HL-60 (cell line): ENCODE measurements around the gene PLEKHA8.

Experiments
- DNase-seq, 2 experiments: peaks; one replicate each; pipeline ENCODE4 v3.0.0-alpha.2; 2010 to 2020; ENCODE audit warnings: low read depth in 1 of 2, low spot score in 1 of 2
- H3K27ac ChIP-seq: fragments of 250-450 bp; sonication (Bioruptor Pico); replicated peaks from 2 replicates; pipeline ENCODE4 v1.5.1; 2020; ENCODE audit warnings: mild to moderate bottlenecking, moderate library complexity
- H3K27me3 ChIP-seq: fragments of 250-450 bp; sonication (Bioruptor Pico); 2 replicates; pipeline ENCODE4 v1.5.1; 2021; ENCODE audit warnings: mild to moderate bottlenecking, moderate library complexity; ENCODE audit not compliant: insufficient read depth, poor library complexity, severe bottlenecking
- H3K4me3 ChIP-seq: replicated peaks from 2 replicates; pipeline ENCODE4 v1.5.1; 2011; ENCODE audit warnings: mild to moderate bottlenecking, control low read depth, low read length; ENCODE audit not compliant: insufficient read depth
- GABPA ChIP-seq: IDR thresholded peaks from 2 replicates; pipeline ENCODE4 v1.6.1; 2012; ENCODE audit warnings: low read depth
- POLR2AphosphoS5 ChIP-seq: IDR thresholded peaks from 2 replicates; pipeline ENCODE4 v1.6.1; 2012; ENCODE audit warnings: low read depth
- REST ChIP-seq: IDR thresholded peaks from 2 replicates; pipeline ENCODE4 v1.6.1; 2012; ENCODE audit warnings: low read depth; ENCODE audit not compliant: insufficient replicate concordance
- SPI1 ChIP-seq: IDR thresholded peaks from 2 replicates; pipeline ENCODE4 v1.6.1; 2012; ENCODE audit warnings: low read depth, mild to moderate bottlenecking, borderline replicate concordance
- TF ChIP-seq, protein P1 (sequence below): IDR thresholded peaks from one replicate; pipeline ENCODE4 v1.5.1; 2011; ENCODE audit warnings: low read length, control low read depth, inconsistent platforms; ENCODE audit not compliant: insufficient read depth

PLEKHA8 gene

GRCh38 chr7:30032310-30033125 lies 4.3 kb downstream of the PLEKHA8 start:
- no peak overlapping the region for H3K27ac ChIP-seq

DNA sequence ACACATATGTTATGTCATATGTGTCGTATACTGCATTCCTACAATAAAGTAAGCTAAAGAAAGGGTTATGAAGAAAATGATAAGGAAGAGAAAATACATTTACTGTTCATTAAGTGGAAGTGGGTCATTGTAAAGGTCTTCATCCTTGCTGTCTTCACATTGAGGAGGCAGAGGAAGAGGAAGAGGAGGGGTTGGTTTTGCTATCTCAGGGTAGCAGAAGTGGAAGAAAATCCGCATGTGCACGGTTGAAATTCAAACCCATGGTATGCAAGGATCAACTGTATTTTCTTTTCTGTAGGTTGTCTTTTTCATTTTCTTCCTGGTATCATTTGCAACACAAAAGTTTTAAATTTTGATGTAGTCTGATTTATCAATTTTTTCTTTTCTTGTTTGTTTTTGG lies 6.3 kb downstream of the PLEKHA8 start:
- Histone ChIP-seq H3K4me3 (no peak overlapping the region), H3K27me3 (no peaks in the 10 kb centered on the region), H3K27ac (no peak overlapping the region)
- no peak for DNase-seq
- TF ChIP-seq SPI1 (no peak), POLR2AphosphoS5 (no peak)
- TF ChIP-seq, protein P1, sequence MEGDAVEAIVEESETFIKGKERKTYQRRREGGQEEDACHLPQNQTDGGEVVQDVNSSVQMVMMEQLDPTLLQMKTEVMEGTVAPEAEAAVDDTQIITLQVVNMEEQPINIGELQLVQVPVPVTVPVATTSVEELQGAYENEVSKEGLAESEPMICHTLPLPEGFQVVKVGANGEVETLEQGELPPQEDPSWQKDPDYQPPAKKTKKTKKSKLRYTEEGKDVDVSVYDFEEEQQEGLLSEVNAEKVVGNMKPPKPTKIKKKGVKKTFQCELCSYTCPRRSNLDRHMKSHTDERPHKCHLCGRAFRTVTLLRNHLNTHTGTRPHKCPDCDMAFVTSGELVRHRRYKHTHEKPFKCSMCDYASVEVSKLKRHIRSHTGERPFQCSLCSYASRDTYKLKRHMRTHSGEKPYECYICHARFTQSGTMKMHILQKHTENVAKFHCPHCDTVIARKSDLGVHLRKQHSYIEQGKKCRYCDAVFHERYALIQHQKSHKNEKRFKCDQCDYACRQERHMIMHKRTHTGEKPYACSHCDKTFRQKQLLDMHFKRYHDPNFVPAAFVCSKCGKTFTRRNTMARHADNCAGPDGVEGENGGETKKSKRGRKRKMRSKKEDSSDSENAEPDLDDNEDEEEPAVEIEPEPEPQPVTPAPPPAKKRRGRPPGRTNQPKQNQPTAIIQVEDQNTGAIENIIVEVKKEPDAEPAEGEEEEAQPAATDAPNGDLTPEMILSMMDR: no peak

More at GRCh38 chr7:30032310-30033125, 4.3 kb downstream of the PLEKHA8 start:
- no peak for TF ChIP-seq POLR2AphosphoS5
- TF ChIP-seq, protein P1: no peak
- no peak for TF ChIP-seq GABPA
- no peak for TF ChIP-seq REST
- no peak for TF ChIP-seq SPI1
- Histone ChIP-seq H3K27me3 (no peaks in the 10 kb centered on the region), H3K4me3 (no peak overlapping the region)
- no peak for DNase-seq

DNA sequence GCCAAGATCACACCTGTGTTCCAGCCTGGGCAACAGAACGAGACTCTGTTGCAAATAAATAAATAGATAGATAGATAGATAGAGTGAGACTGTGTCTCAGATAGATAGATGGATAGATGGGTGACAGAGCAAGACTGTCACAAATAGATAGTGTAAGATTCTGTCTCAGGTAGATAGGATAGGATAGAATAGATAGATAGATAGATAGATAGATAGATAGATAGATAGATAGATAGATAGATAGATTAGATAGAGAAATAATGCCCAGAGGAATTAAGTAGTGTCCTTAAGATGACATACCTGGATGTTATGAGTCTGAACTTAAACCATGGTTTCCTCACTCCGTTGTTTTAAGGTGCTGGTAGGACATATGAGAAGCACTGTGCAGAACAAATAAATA lies 8.0 kb downstream of the PLEKHA8 start:
- TF ChIP-seq GABPA (no peak), POLR2AphosphoS5 (no peak), SPI1 (no peak), REST (no peak)
- TF ChIP-seq, protein P1: no peak
- H3K27ac ChIP-seq: no peak overlapping the region
- no peak for DNase-seq
- no peak overlapping the region for H3K4me3 ChIP-seq
- H3K27me3 ChIP-seq: no peaks in the 10 kb centered on the region
